WERI-Rb-1 (cell line): Measurements from ENCODE around the gene USP14.

Experiments used
- DNase-seq: peaks from one replicate; pipeline ENCODE4 v3.0.0-alpha.2; 2020
- H3K27ac ChIP-seq: fragments of 250-450 bp; sonication (Bioruptor Pico); 2 replicates; pipeline ENCODE4 v1.5.1; 2020; ENCODE audit warnings: mild to moderate bottlenecking, moderate library complexity
- H3K27me3 ChIP-seq: fragments of 250-450 bp; sonication (Bioruptor Pico); 2 replicates; pipeline ENCODE4 v1.5.1; 2021; ENCODE audit warnings: mild to moderate bottlenecking, low read depth, moderate library complexity; ENCODE audit not compliant: insufficient read depth, severe bottlenecking
- H3K36me3 ChIP-seq: fragments of 250-450 bp; sonication (Bioruptor Pico); 2 replicates; pipeline ENCODE4 v1.5.1; 2020; ENCODE audit warnings: mild to moderate bottlenecking, moderate library complexity
- H3K4me3 ChIP-seq: 2 replicates; pipeline ENCODE4 v1.5.1; 2011; ENCODE audit warnings: low read depth, mild to moderate bottlenecking, control low read depth, low read length
- H3K9me3 ChIP-seq: fragments of 250-450 bp; sonication (Bioruptor Pico); 2 replicates; pipeline ENCODE4 v1.5.1; 2021; ENCODE audit warnings: mild to moderate bottlenecking, moderate library complexity; ENCODE audit not compliant: severe bottlenecking
- CTCF ChIP-seq: IDR thresholded peaks from 2 replicates; pipeline ENCODE4 v1.5.1; 2011; ENCODE audit warnings: low read depth, mild to moderate bottlenecking, control low read depth, inconsistent platforms, low read length

The USP14 gene

GRCh38 chr18:154151-154550 is 4.2 kb upstream of the USP14 start:
- Histone ChIP-seq H3K36me3 (peaks cover 4% of the 10 kb centered on the region; the same call in 1 of the 2 replicates), H3K4me3 (no peak overlapping the region), H3K27me3 (no peaks in the 10 kb centered on the region), H3K27ac (no peak overlapping the region), H3K9me3 (no peaks in the 10 kb centered on the region)
- no peak for DNase-seq
- TF ChIP-seq CTCF, result no peak

GRCh38 chr18:155688-156087 is 2.7 kb upstream of the USP14 start:
- H3K27me3 ChIP-seq, result no peaks in the 10 kb centered on the region
- peaks cover 7% of the 10 kb centered on the region for H3K36me3 ChIP-seq
- no peak overlapping the region for H3K4me3 ChIP-seq

GRCh38 chr18:156514-157230 is 1.7 kb upstream of the USP14 start:
- no peaks in the 10 kb centered on the region for H3K9me3 ChIP-seq
- peaks cover 14% of the 10 kb centered on the region for H3K36me3 ChIP-seq
- H3K27ac ChIP-seq, result no peak overlapping the region

More at GRCh38 chr18:155688-156087, 2.7 kb upstream of the USP14 start:
- TF ChIP-seq CTCF, result no peak
- DNase-seq, result no peak
- Histone ChIP-seq H3K9me3 (no peaks in the 10 kb centered on the region), H3K27ac (no peak overlapping the region)

GRCh38 chr18:159037-159652 is 788 bp downstream of the USP14 start:
- H3K4me3 ChIP-seq, result peak overlapping the region; percentile 86
- no peaks in the 10 kb centered on the region for H3K27me3 ChIP-seq
- no peak for DNase-seq
- H3K36me3 ChIP-seq, result peaks cover 25% of the 10 kb centered on the region
- no peak for TF ChIP-seq CTCF
- peak overlapping the region; percentile 90 for H3K27ac ChIP-seq
- H3K9me3 ChIP-seq, result no peaks in the 10 kb centered on the region

More at GRCh38 chr18:156514-157230, 1.7 kb upstream of the USP14 start:
- no peak for DNase-seq
- Histone ChIP-seq H3K27me3 (no peaks in the 10 kb centered on the region), H3K4me3 (no peak overlapping the region)
- TF ChIP-seq CTCF, result no peak

- Histone ChIP-seq H3K36me3 (peaks cover 33% of the 10 kb centered on the region), H3K4me3 (no peak overlapping the region)
- no peak for TF ChIP-seq CTCF
These were observed 1.6 kb downstream of the USP14 start for GRCh38 chr18:159933-160332.

More at GRCh38 chr18:159933-160332, 1.6 kb downstream of the USP14 start:
- H3K9me3 ChIP-seq, result no peaks in the 10 kb centered on the region
- DNase-seq, result no peak
- no peaks in the 10 kb centered on the region for H3K27me3 ChIP-seq
- no peak overlapping the region for H3K27ac ChIP-seq
